ENCODE measurements around the gene PHF2.

The PHF2 gene

DNA sequence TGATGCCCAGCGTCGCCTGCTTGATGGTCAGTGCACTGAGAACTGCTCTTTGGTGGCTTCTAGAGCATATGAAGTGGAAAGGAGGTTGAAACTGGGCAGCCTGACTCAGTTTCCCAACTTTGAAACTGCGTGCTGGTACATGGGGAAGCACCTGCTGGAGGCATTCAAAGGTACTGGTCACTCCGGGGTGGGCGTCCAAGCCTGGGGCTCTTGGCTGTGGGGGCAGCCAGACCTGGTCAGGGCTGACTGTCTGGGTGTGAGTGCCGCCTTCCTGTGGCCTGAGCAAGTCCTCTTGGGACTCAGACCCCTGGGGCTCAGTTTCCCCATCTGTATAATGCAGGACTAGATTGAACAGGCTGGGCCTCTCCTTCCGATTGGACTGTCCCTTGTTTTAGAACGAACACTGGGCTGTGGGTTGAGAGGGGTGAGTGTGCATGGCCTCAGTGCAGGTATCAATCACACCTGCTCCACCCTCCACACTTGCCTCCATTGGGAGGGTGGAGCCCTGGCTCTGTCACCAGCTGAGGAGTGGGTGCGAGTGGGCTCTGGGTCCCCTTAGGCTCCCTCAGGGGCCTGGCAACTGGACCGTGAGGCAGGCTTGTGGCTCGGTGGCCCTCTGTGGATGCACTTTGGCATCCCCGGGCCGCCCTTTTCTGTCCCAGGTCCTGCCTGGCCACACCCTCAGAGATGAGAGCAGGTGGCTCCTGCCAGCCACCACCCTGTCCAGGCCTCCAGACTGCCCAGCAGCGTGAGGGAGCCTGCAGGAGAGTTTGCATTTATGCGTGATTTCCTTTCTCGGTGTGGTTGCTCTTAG is 80.2 kb downstream of the PHF2 start:
- TF ChIP-seq CTCF (IDR thresholded peaks at IDR 0.05; ENCODE audit: insufficient read depth, low read length, missing control alignments), result no peak
- no peak for DNase-seq (ENCODE audit: low read depth, low spot score)
- H3K4me3 ChIP-seq (ENCODE audit: low read depth, low read length), result no peak overlapping the region
- ChIA-PET CTCF (no interaction called here), POLR2A (no interaction called here)

- POLR2A ChIA-PET, result no interaction called here
- CTCF ChIA-PET, result no interaction called here
- no peak for DNase-seq (ENCODE audit: low read depth, low spot score)
- no peak for TF ChIP-seq CTCF (IDR thresholded peaks at IDR 0.05; ENCODE audit: insufficient read depth, low read length, missing control alignments)
- H3K4me3 ChIP-seq (ENCODE audit: low read depth, low read length), result no peak overlapping the region
Measured at GRCh38 chr9:93657331-93658111, 81.1 kb downstream of the PHF2 start.

GRCh38 chr9:93658184-93658925 is 82.0 kb downstream of the PHF2 start:
- CTCF ChIA-PET, result no interaction called here
- DNase-seq (ENCODE audit: low read depth, low spot score), result no peak

DNA sequence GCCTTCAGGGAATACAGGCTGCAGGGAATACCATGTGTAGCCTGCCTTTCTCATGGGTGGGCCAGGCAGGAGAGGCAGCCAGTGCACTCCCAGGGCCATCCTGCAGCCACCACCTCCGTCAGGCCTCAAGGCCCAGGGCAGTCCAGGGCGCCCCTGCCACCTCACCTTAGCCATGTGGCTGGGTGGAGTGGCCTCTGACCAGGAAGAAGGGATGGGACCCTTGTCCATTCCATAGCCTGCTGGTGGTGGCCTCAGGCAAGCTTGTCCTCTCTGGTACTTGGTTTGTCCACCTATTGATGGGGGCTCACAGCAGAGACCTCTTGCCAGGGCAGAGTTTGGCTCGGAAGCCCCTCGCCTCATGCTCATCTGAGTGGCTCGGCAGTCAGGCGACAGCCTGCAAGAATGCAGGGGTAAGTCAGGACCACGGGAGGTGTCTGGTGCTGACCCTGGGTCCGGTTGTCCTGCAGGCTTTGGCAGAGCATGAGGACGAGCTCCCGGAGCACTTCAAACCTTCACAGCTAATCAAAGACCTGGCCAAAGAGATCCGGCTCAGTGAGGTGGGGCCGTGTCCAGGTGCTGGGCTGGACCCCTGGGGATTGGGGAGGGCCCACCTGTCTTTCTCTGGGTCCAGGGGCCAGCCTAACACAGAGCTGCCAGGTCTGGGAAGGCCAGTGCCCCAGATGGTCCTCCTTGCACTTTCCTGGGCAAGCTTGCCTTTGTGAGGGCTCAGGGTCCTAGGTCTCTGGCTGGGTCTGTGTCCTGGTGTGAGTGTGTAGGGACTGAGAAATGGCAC is 82.9 kb downstream of the PHF2 start:
- no peak overlapping the region for H3K4me3 ChIP-seq (ENCODE audit: low read depth, low read length)
- POLR2A ChIA-PET, result no interaction called here
- no peak for DNase-seq (ENCODE audit: low read depth, low spot score)
- TF ChIP-seq CTCF (IDR thresholded peaks at IDR 0.05; ENCODE audit: insufficient read depth, low read length, missing control alignments), result no peak
- CTCF ChIA-PET, result no interaction called here

More at GRCh38 chr9:93658184-93658925, 82.0 kb downstream of the PHF2 start:
- POLR2A ChIA-PET, result no interaction called here
- TF ChIP-seq CTCF (IDR thresholded peaks at IDR 0.05; ENCODE audit: insufficient read depth, low read length, missing control alignments), result no peak
- no peak overlapping the region for H3K4me3 ChIP-seq (ENCODE audit: low read depth, low read length)

GRCh38 chr9:93659837-93660177 is 83.4 kb downstream of the PHF2 start:
- no peak for TF ChIP-seq CTCF (IDR thresholded peaks at IDR 0.05; ENCODE audit: insufficient read depth, low read length, missing control alignments)
- POLR2A ChIA-PET, result no interaction called here
- H3K4me3 ChIP-seq (ENCODE audit: low read depth, low read length), result no peak overlapping the region
- DNase-seq (ENCODE audit: low read depth, low spot score), result no peak
- CTCF ChIA-PET, result no interaction called here

Measured in AG04449 (cell line).